ENCODE data around the gene KREMEN1. TPM values are rescaled to one million over a fixed set of nuclear protein-coding genes. Genes with fewer than 3 reads are reported as not detected.

The KREMEN1 gene
- total RNA-seq, 1 donor from 2014 or later, result 20.5 TPM

DNA sequence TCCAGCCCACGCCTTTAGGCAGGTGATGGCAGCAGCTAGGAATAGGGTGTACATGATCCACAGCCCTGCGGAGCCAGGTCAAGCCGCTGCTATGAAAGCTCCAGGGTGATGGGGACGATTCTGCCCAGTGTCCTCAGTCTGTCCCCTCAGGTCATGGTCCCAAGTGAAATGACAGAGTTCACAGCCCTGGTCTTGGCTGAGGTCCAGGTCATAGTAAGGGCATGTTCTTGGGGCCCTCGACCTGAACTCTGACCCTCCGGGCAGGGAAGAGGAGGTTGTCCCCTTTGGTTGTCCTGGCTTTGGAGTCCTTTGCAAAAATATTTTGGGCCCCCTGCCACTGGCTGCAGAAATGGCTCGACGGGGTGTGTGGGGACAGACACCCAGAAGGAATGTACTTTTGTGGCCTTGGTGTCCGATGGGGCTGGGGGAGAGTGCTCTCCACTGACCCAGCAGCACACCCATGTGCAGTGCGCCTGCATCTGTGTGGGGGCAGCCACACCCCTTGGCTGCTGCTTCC is 18.5 kb upstream of the KREMEN1 start:
- H3K4me3 Mint-ChIP-seq (ENCODE audit: unreplicated experiment), result no peak overlapping the region
- peaks cover 20% of the 10 kb centered on the region for H3K4me1 Mint-ChIP-seq (ENCODE audit: low read depth, unreplicated experiment)
- H3K36me3 Mint-ChIP-seq (ENCODE audit: unreplicated experiment), result no peaks in the 10 kb centered on the region
- TF ChIP-seq, protein P1, sequence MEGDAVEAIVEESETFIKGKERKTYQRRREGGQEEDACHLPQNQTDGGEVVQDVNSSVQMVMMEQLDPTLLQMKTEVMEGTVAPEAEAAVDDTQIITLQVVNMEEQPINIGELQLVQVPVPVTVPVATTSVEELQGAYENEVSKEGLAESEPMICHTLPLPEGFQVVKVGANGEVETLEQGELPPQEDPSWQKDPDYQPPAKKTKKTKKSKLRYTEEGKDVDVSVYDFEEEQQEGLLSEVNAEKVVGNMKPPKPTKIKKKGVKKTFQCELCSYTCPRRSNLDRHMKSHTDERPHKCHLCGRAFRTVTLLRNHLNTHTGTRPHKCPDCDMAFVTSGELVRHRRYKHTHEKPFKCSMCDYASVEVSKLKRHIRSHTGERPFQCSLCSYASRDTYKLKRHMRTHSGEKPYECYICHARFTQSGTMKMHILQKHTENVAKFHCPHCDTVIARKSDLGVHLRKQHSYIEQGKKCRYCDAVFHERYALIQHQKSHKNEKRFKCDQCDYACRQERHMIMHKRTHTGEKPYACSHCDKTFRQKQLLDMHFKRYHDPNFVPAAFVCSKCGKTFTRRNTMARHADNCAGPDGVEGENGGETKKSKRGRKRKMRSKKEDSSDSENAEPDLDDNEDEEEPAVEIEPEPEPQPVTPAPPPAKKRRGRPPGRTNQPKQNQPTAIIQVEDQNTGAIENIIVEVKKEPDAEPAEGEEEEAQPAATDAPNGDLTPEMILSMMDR (IDR thresholded peaks at IDR 0.05; ENCODE audit: partially characterized antibody, unreplicated experiment), result no peak
- no peak overlapping the region for H3K27ac Mint-ChIP-seq (ENCODE audit: unreplicated experiment)
- DNase-seq, result no peak
- peaks cover 2% of the 10 kb centered on the region for H3K9me3 Mint-ChIP-seq (ENCODE audit: unreplicated experiment)
- peaks cover 4% of the 10 kb centered on the region for H3K27me3 Mint-ChIP-seq (ENCODE audit: unreplicated experiment)

DNA sequence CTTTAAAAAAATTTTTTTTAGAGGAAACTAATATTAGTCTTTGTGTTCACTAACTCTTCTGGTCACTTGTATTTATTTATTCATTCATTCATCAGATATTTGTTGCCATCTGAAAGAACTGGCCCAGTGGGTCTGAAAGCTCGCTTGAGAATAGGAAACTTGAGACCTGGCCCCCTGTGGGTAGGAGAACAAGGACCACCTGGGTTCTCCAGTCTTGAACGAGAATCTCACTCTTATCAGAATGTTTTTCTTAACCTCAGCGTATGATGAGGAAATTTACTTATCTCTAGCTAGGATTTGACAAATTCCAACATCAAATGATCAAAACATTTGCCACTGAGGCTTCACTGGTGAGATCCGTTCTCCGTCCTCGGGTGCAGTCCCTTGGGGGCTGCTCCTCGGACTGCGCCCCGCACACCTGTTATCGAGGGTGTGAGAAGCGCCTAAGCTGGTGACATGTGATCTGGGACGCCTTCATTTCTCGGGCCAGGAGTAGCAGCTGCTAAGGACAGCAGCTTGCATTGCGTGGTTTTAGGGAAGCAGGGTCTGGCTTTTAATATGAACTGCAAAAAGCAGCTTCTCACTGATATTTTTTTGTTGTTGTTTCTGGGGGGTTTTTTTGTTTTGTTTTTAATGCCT is 17.5 kb upstream of the KREMEN1 start:
- Mint-ChIP-seq H3K27ac (ENCODE audit: unreplicated experiment) (peak overlapping the region; percentile 56), H3K36me3 (ENCODE audit: unreplicated experiment) (no peaks in the 10 kb centered on the region), H3K4me3 (ENCODE audit: unreplicated experiment) (peak overlapping the region; percentile 46), H3K27me3 (ENCODE audit: unreplicated experiment) (peaks cover 4% of the 10 kb centered on the region), H3K4me1 (ENCODE audit: low read depth, unreplicated experiment) (peaks cover 21% of the 10 kb centered on the region), H3K9me3 (ENCODE audit: unreplicated experiment) (peaks cover 5% of the 10 kb centered on the region)
- no peak for DNase-seq
- TF ChIP-seq, protein P1 (IDR thresholded peaks at IDR 0.05; ENCODE audit: partially characterized antibody, unreplicated experiment), result no peak

DNA sequence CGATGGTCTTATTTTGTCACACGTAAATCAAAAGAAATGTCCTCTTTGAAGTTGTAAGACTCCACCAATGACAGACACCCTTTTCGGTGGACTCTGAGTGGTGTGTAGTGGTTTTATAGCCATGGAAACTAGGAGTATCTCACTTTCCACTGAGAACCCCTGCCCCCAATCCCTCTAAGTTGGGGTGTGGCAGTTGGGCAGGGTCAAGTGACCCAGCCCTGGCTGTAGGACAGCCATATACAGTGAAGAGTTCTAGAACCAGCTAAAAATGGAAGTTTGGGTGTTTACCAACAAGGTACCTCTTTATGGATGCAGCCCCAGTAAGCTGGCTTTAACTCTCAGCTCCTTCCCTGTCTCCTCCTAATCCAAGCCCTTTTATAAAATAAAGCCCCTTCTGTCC is 16.4 kb upstream of the KREMEN1 start:
- no peaks in the 10 kb centered on the region for H3K36me3 Mint-ChIP-seq (ENCODE audit: unreplicated experiment)
- H3K9me3 Mint-ChIP-seq (ENCODE audit: unreplicated experiment), result peaks cover 6% of the 10 kb centered on the region
- peaks cover 26% of the 10 kb centered on the region for H3K4me1 Mint-ChIP-seq (ENCODE audit: low read depth, unreplicated experiment)
- peaks cover 4% of the 10 kb centered on the region for H3K27me3 Mint-ChIP-seq (ENCODE audit: unreplicated experiment)
- DNase-seq, result no peak
- TF ChIP-seq, protein P1 (IDR thresholded peaks at IDR 0.05; ENCODE audit: partially characterized antibody, unreplicated experiment), result no peak
- H3K4me3 Mint-ChIP-seq (ENCODE audit: unreplicated experiment), result no peak overlapping the region
- no peak overlapping the region for H3K27ac Mint-ChIP-seq (ENCODE audit: unreplicated experiment)

DNA sequence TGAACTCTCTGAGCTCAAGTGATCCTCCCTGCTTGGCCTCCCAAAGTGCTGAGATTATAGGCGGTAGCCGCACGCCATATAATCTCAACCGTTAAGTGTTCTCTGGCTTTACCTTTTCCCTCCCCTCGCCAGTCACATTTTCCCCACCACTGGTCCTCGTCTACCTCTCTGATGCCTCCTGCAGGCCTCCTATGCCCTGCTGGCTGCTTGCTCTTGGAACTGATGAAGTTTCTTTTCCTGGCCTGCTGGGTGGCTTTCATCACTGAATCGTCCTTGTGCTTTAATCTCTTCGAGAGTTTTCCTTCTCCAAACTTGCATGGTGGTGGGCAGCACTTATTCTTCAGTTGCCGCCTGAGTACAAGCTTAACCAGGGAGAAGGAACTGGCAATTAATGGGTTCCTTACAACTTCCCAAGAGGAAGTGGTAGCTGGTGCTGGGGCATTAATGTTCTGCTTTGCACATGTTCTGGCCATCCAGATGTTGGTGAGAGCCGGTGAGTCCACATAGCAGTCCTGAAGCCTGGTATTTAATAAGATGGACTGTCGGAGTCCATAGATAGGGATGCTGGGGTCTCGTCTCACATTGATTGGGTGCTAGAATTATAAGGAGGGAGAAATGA is 12.5 kb upstream of the KREMEN1 start:
- no peak overlapping the region for H3K4me3 Mint-ChIP-seq (ENCODE audit: unreplicated experiment)
- H3K36me3 Mint-ChIP-seq (ENCODE audit: unreplicated experiment), result no peaks in the 10 kb centered on the region
- no peak for DNase-seq
- peaks cover 3% of the 10 kb centered on the region for H3K27me3 Mint-ChIP-seq (ENCODE audit: unreplicated experiment)
- peaks cover 8% of the 10 kb centered on the region for H3K9me3 Mint-ChIP-seq (ENCODE audit: unreplicated experiment)
- no peak overlapping the region for H3K27ac Mint-ChIP-seq (ENCODE audit: unreplicated experiment)
- TF ChIP-seq, protein P1 (IDR thresholded peaks at IDR 0.05; ENCODE audit: partially characterized antibody, unreplicated experiment), result no peak
- H3K4me1 Mint-ChIP-seq (ENCODE audit: low read depth, unreplicated experiment), result peaks cover 31% of the 10 kb centered on the region

DNA sequence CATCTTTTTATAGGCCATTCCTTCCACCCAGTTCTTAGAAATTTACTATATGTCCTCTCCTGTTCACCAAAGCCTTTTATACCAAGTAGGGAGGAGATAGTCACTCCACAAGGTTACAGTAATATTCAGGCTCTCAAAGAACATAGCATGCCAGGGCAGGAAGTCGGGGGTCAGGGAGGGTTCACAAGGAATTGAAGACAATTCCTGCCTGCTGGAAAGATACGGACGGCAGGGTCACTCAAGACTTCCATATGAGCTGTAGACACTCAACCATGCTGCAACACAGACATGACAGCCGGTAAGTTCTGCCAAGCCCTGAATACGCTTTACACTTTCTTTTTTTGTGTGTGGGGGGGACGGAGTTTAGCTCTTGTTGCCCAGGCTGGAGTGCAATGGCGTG is 11.9 kb upstream of the KREMEN1 start:
- TF ChIP-seq, protein P1 (IDR thresholded peaks at IDR 0.05; ENCODE audit: partially characterized antibody, unreplicated experiment), result no peak
- Mint-ChIP-seq H3K27ac (ENCODE audit: unreplicated experiment) (no peak overlapping the region), H3K36me3 (ENCODE audit: unreplicated experiment) (no peaks in the 10 kb centered on the region), H3K4me1 (ENCODE audit: low read depth, unreplicated experiment) (peaks cover 26% of the 10 kb centered on the region), H3K9me3 (ENCODE audit: unreplicated experiment) (peaks cover 8% of the 10 kb centered on the region), H3K27me3 (ENCODE audit: unreplicated experiment) (peaks cover 4% of the 10 kb centered on the region), H3K4me3 (ENCODE audit: unreplicated experiment) (no peak overlapping the region)
- DNase-seq, result no peak
